Measurements from ENCODE around the gene CDR2L. TPM values are rescaled to one million over a fixed set of nuclear protein-coding genes. Genes with fewer than 3 reads are reported as not detected.

CDR2L gene
- total RNA-seq (4.8 TPM), polyA plus RNA-seq (14.2 TPM)

DNA sequence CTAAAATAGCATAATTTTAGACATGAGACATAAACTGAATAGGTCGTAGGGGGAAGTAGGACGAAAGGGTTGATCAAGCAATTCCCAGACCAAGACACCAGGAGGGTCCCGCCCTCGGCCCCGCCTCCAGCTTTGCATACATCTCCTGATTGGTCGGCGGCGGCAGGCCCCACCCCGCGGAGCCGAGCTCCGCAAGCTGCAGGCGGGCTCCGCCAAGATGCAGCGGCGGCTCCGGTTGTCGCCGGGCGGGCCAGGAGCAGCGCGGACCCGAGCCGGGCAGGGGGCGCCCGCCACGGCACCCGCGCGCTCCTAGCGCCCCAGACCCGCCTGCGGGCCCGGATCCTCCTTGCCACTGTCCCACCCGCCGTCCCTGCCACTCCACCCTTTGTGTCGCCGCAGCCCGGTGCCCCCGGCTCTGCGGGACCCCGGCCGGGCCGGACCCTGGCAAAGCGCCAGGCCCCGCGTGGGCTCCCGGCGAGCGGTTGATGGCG is at the start of gene CDR2L:
TSS of gene CDR2L (plus strand) at position 215 of the 491 bp plus-strand sequence. CDS start 412 bp downstream, outside the sequence.
- WGBS: under 1% methylated on average over 51 of the region's 51 CpGs
- Histone ChIP-seq H3K4me3 (ENCODE audit: low read depth, low read length) (peak within 1 kb of the TSS; percentile 89), H3K36me3 (ENCODE audit: insufficient read depth) (no peaks in the 10 kb centered on the region), H3K27ac (ENCODE audit: low read depth) (peak within 1 kb of the TSS; percentile 71), H3K4me1 (ENCODE audit: insufficient read depth) (peaks cover 1% of the 10 kb centered on the region)
- DNase-seq (ENCODE audit: extremely low spot score): peak; percentile 83

DNA sequence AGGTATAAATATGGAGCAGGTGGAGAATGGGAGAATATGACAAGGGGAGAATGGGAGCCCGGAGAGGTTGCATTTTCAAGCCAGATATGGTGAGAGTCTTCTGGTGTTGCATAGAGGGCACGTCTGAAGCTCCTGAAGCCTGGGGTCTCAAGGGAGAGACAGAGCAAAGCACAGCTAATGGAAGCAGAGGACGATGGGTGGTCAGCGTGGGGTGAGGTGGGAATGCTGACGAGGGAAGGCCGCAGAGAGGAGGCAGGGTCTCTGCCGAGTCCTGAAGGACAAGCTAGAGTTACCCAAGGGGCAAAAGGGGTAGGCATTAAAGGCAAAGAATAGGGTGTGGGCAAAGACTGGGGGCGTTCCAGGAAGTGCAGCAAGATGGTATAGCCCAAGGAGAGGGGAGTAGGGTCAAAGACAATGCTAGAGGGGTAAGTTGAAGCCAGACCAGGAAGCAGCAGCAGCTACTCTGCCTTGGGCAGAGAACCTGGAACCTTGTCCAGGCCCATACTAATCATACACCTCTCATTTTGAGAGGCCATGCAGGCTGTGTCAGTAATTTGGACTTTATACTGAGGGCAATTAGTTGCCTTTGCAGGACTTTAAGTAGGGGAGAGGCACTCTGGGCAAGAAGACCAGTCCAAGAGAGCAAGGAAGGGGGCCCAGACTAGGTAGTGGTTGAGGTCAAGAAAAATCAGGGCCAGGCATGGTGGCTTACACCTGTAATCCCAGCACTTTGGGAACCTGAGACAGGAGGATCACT is 49.1 kb upstream of the CDR2L start:
- 58% methylated on average over 8 of the region's 8 CpGs for WGBS
- H3K4me3 ChIP-seq (ENCODE audit: low read depth, low read length): no peak overlapping the region
- H3K27ac ChIP-seq (ENCODE audit: low read depth): no peak overlapping the region
- H3K4me1 ChIP-seq (ENCODE audit: insufficient read depth): no peaks in the 10 kb centered on the region
- no peak for DNase-seq (ENCODE audit: extremely low spot score)
- no peaks in the 10 kb centered on the region for H3K36me3 ChIP-seq (ENCODE audit: insufficient read depth)

DNA sequence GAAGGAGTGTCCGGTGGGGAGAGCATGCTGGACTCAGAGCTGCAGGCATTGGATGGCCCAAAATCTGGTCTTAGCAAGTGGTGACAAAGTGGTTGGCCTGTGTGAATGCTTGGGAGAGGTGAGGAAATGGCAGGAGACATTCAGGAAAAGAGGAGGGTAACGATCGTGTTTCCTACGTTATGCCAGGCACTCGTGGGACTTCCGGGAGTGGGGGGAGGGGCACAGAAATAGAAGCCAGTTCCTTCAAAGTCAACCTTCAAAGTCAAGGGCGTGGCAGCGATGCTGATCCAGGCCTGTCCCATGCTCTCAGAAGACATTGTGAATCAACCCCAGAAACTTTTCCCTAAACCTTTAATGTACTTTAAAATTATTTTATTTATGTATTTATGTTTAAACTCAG is 47.9 kb upstream of the CDR2L start:
- DNase-seq (ENCODE audit: extremely low spot score): no peak
- 46% methylated on average over 8 of the region's 8 CpGs for WGBS
- no peaks in the 10 kb centered on the region for H3K4me1 ChIP-seq (ENCODE audit: insufficient read depth)
- H3K4me3 ChIP-seq (ENCODE audit: low read depth, low read length): no peak overlapping the region
- H3K36me3 ChIP-seq (ENCODE audit: insufficient read depth): no peaks in the 10 kb centered on the region
- H3K27ac ChIP-seq (ENCODE audit: low read depth): no peak overlapping the region

- Histone ChIP-seq H3K4me3 (ENCODE audit: low read depth, low read length) (no peak overlapping the region), H3K36me3 (ENCODE audit: insufficient read depth) (no peaks in the 10 kb centered on the region), H3K27ac (ENCODE audit: low read depth) (no peak overlapping the region), H3K4me1 (ENCODE audit: insufficient read depth) (no peaks in the 10 kb centered on the region)
- no peak for DNase-seq (ENCODE audit: extremely low spot score)
- WGBS: 72% methylated on average over 21 of the region's 21 CpGs
These were observed 46.2 kb upstream of the CDR2L start for GRCh38 chr17:74941128-74941725.

DNA sequence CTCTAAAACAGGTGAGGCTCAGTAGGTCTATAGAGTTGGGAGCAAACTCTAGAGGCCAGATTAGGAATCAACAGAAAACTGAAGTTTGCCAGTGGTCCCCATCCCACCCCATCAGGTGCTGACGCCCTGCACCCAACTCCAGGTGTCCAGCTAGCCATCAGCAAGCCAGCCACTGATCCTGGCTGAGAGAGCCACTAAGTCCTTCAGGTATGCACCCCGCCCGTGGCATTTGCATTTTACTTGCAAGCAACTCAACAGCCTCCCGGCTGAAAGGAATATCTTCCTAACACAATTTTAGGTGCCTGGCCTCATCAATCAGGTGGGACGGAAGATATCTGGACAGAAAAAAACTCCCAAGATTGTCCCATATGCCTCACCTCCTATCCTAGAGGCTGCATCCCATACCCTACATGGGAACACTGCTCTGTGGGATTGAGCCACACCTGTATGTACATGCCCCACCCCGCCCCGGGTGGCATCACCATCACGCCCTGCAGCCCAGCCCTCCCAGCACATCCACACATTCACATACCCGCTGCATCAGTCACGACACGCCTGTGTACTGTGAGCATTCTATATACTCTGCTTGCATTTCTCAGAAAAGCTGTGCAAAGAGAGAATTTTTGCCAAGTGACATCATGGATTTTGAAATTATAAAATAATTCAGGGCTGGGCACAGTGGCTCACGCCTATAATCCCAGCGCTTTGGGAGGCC is 43.5 kb upstream of the CDR2L start:
- H3K36me3 ChIP-seq (ENCODE audit: insufficient read depth): no peaks in the 10 kb centered on the region
- H3K4me3 ChIP-seq (ENCODE audit: low read depth, low read length): no peak overlapping the region
- WGBS: 55% methylated on average over 13 of the region's 13 CpGs
- no peak overlapping the region for H3K27ac ChIP-seq (ENCODE audit: low read depth)
- DNase-seq (ENCODE audit: extremely low spot score): no peak
- no peaks in the 10 kb centered on the region for H3K4me1 ChIP-seq (ENCODE audit: insufficient read depth)

- 40% methylated on average over 6 of the region's 6 CpGs for whole genome bisulfite sequencing
- no peak for DNase-seq (ENCODE audit: extremely low spot score)
- no peaks in the 10 kb centered on the region for H3K36me3 ChIP-seq (ENCODE audit: insufficient read depth)
- no peak overlapping the region for H3K4me3 ChIP-seq (ENCODE audit: low read depth, low read length)
- no peaks in the 10 kb centered on the region for H3K4me1 ChIP-seq (ENCODE audit: insufficient read depth)
- no peak overlapping the region for H3K27ac ChIP-seq (ENCODE audit: low read depth)
These were observed 41.9 kb upstream of the CDR2L start for GRCh38 chr17:74945543-74945942.

- Histone ChIP-seq H3K27ac (ENCODE audit: low read depth) (no peak overlapping the region), H3K4me3 (ENCODE audit: low read depth, low read length) (no peak overlapping the region), H3K4me1 (ENCODE audit: insufficient read depth) (no peaks in the 10 kb centered on the region), H3K36me3 (ENCODE audit: insufficient read depth) (no peaks in the 10 kb centered on the region)
- DNase-seq (ENCODE audit: extremely low spot score): no peak
- WGBS: 89% methylated on average over 14 of the region's 14 CpGs
These were observed 40.8 kb upstream of the CDR2L start for GRCh38 chr17:74946641-74947040.

DNA sequence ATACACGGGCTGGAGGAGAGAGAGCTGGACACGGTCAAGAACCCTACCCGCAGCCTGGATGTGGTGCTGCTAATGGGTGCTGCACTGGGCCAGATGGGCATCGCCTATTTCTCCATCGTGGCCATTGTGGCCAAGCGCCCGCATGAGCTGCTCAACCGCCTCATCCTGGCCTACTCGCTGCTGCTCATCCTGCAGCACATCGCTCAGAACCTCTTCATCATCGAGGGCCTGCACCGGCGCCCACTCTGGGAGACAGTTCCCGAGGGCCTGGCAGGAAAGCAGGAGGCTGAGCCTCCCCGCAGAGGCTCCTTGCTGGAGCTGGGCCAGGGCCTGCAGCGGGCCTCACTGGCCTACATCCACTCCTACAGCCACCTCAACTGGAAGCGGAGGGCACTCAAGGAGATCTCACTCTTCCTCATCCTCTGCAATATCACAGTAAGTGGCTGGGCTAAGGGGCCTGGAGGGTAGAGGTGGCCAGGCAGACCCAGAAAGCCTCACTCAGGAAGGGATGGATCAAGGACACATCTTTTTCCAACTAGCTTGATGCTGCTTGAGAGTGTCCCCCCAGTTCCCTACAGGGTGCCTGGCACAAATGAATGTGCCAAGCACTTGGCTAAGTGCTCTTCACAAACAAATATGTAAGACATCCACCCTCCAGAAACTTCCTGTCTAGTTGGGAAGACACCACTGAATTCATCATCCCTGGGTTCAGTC is 40.2 kb upstream of the CDR2L start:
- 94% methylated on average over 17 of the region's 17 CpGs for WGBS
- no peak overlapping the region for H3K4me3 ChIP-seq (ENCODE audit: low read depth, low read length)
- DNase-seq (ENCODE audit: extremely low spot score): no peak
- H3K4me1 ChIP-seq (ENCODE audit: insufficient read depth): no peaks in the 10 kb centered on the region
- H3K36me3 ChIP-seq (ENCODE audit: insufficient read depth): no peaks in the 10 kb centered on the region
- H3K27ac ChIP-seq (ENCODE audit: low read depth): no peak overlapping the region

DNA sequence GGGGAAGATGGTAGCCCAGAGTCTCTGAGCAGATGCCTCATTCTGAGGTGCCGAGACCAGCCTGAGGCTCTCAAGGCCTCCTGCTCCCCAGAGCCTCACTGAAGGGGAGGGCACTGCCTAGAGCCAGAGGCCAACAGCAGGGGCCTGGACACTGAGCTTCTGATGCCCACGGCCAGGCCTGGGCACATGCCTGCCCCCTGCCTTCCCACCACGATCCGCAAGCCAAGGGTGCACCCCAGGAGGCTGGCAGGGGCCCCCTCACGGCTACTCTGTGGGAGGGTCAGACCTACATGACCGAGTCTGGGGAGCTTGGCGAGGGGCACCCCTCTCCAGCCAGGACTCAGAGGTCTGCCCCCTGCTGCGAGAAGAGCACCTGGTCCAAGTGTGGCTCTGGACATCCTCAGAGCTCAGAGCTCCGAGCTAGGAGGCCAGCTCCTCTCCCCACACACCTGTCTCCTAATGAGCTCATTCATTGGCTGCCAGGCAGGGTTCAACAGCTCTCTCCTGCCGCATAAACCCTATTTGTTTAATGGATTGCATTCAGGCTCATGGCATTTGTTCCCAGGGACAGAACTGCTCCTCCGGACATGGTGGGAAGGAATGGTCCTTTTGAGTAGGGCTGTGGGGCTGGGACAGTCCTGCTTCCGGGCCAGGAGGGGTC is 37.8 kb upstream of the CDR2L start:
- 55% methylated on average over 12 of the region's 12 CpGs for WGBS
- no peak overlapping the region for H3K4me3 ChIP-seq (ENCODE audit: low read depth, low read length)
- no peak for DNase-seq (ENCODE audit: extremely low spot score)
- H3K36me3 ChIP-seq (ENCODE audit: insufficient read depth): no peaks in the 10 kb centered on the region
- no peaks in the 10 kb centered on the region for H3K4me1 ChIP-seq (ENCODE audit: insufficient read depth)
- no peak overlapping the region for H3K27ac ChIP-seq (ENCODE audit: low read depth)

GRCh38 chr17:74950207-74950606 is 37.2 kb upstream of the CDR2L start:
- 61% methylated on average over 8 of the region's 8 CpGs for WGBS

GRCh38 chr17:74951065-74951464 is 36.4 kb upstream of the CDR2L start:
- H3K36me3 ChIP-seq (ENCODE audit: insufficient read depth): no peaks in the 10 kb centered on the region
- H3K4me3 ChIP-seq (ENCODE audit: low read depth, low read length): no peak overlapping the region
- 56% methylated on average over 3 of the region's 3 CpGs for WGBS
- H3K27ac ChIP-seq (ENCODE audit: low read depth): no peak overlapping the region
- DNase-seq (ENCODE audit: extremely low spot score): no peak
- no peaks in the 10 kb centered on the region for H3K4me1 ChIP-seq (ENCODE audit: insufficient read depth)

More at GRCh38 chr17:74950207-74950606, 37.2 kb upstream of the CDR2L start:
- no peaks in the 10 kb centered on the region for H3K36me3 ChIP-seq (ENCODE audit: insufficient read depth)
- no peak overlapping the region for H3K4me3 ChIP-seq (ENCODE audit: low read depth, low read length)
- no peaks in the 10 kb centered on the region for H3K4me1 ChIP-seq (ENCODE audit: insufficient read depth)
- no peak for DNase-seq (ENCODE audit: extremely low spot score)
- H3K27ac ChIP-seq (ENCODE audit: low read depth): no peak overlapping the region

GRCh38 chr17:74951680-74952421 is 35.6 kb upstream of the CDR2L start:
- Histone ChIP-seq H3K27ac (ENCODE audit: low read depth) (no peak overlapping the region), H3K4me1 (ENCODE audit: insufficient read depth) (no peaks in the 10 kb centered on the region), H3K4me3 (ENCODE audit: low read depth, low read length) (no peak overlapping the region), H3K36me3 (ENCODE audit: insufficient read depth) (no peaks in the 10 kb centered on the region)
- WGBS: 61% methylated on average over 32 of the region's 32 CpGs
- no peak for DNase-seq (ENCODE audit: extremely low spot score)

All from urinary bladder (tissue), 4 donors.